Gastrocnemius medialis (tissue), 4 donors: ENCODE data around the gene SYF2. TPM values are rescaled to one million over a fixed set of nuclear protein-coding genes. Genes with fewer than 3 reads are reported as not detected.
A peak's percentile ranks its signal among the peaks of the same experiment; 100 is the strongest.
"Not testable (repeated sequence)": the region's sequence is repeated elsewhere in the genome, so short reads cannot be mapped to it uniquely, and the experiment has no call there.

Experiments used
- ATAC-seq, 2 donors: fragments of 150-250 bp; one replicate each; pipeline ENCODE4 v1.9.1; 2016
- DNase-seq, 2 donors: peaks; one replicate each; pipeline ENCODE4 v3.0.0-alpha.2; 2019
- H3K27ac ChIP-seq, 4 donors: fragments of 200-600 bp; sonication (generic); 1 replicate in 1 of 4; 2 replicates in 3 of 4; pipeline ENCODE4 v1.5.1; 2016 to 2018; ENCODE audit warnings: mild to moderate bottlenecking in 2 of 4, moderate library complexity in 1 of 4
- H3K27me3 ChIP-seq, 3 donors: fragments of 200-600 bp; sonication (generic) in 2 of 3; 1 replicate in 1 of 3; 2 replicates in 2 of 3; pipeline versions ENCODE4 v1.5.1 to v1.6.0; 2016 to 2019; ENCODE audit warnings: mild to moderate bottlenecking in 1 of 3, moderate library complexity in 1 of 3
- H3K36me3 ChIP-seq, 2 donors: fragments of 200-600 bp; sonication (generic) in 1 of 2; one replicate each; pipeline ENCODE4 v1.5.1; 2017 to 2018
- H3K4me1 ChIP-seq, 2 donors: fragments of 200-600 bp; sonication (generic) in 1 of 2; one replicate each; pipeline ENCODE4 v1.5.1; 2016 to 2017; ENCODE audit warnings: mild to moderate bottlenecking in 2 of 2
- H3K4me3 ChIP-seq, 4 donors: fragments of 200-600 bp; sonication (generic) in 3 of 4; 1 replicate in 1 of 4; 2 replicates in 3 of 4; pipeline ENCODE4 v1.5.1; 2016 to 2019; ENCODE audit warnings: mild to moderate bottlenecking in 2 of 4
- H3K9me3 ChIP-seq, 3 donors: fragments of 200-600 bp; sonication (generic) in 2 of 3; 1 replicate in 1 of 3; 2 replicates in 2 of 3; pipeline ENCODE4 v1.5.1; 2016 to 2019
- POLR2A ChIP-seq, 2 donors: fragments of 450-650 bp; IDR thresholded peaks; one replicate each; pipeline ENCODE4 v1.6.1; 2017; ENCODE audit warnings: antibody characterized with exemption in 2 of 2, mild to moderate bottlenecking in 2 of 2, moderate library complexity in 2 of 2
- in situ Hi-C, 4 donors: fragments of 200-750 bp; cut with MboI; loops; one replicate each; pipeline versions ENCODE4 v1.15.0 to v1.8.0; 2017; ENCODE audit warnings: low sequenced_read_pairs in 4 of 4
- intact Hi-C: fragments of 100-400 bp; cut with DNase I; formaldehyde crosslinking; loops from one replicate; pipeline ENCODE4 v1.15.1; 2023; ENCODE audit warnings: low total_unique reads
- total RNA-seq, 4 donors: library from RNA; depleted of rRNA; stranded (reverse); fragments of >200 nt; gene quantifications; one replicate each; pipeline versions ENCODE4 v1.1.0 to v1.2.3, GENCODE V29; 2016
- TF ChIP-seq, protein P1 (sequence below), 5 experiments: fragments of 450-650 bp in 3 of 5; fragments of 200-600 bp in 2 of 5; sonication (generic) in 2 of 5; IDR thresholded peaks in 4 of 5; conservative IDR thresholded peaks in 1 of 5; 1 replicate in 4 of 5; 2 replicates in 1 of 5; pipeline ENCODE4 v1.5.1; 2016 to 2019; ENCODE audit warnings: antibody characterized with exemption in 5 of 5, mild to moderate bottlenecking in 3 of 5, moderate library complexity in 3 of 5

SYF2 gene
- total RNA-seq, 4 donors from 2014 or later = 49.1 to 67.4 (median 58.3) TPM

DNA sequence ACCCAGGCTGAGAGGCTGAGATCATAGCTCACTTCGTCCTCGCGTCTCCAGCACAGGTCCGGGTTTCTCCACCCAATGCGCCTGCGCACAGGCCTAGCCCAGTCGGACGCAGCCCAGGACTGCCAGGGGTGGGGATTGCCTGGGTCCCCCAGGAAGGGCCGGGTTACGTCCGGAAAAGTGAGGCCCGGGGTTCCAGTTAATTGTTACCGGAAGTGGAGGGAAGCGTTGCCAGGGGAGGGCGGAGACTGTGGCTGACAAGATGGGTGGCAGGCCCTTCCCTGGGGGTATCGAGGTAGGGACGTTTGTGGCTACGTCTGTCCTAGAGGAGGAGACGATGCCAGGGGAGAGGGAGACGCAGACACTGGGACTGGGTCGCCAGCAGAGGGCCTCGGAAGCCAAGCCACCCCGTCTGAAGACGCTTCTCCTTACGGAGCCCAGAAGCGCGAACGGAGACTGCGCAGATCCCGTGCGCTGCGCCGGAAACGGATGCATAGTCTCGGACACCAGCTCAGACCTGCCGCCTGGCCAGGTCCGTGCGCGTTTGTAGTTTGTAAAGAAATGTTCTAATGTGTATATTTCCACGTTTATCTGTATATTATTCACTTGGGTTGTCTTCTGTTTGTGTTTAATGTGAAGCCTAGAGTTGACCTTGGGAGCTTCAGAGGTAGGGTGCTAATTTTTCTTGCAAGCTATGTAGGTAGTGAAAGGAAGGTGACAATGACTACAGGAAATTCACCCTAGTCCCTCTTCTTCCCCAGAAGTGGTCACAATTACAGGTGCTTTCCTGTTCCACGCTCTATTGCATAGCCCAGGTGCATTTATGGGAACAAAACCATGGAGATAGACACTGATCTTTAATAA, 7.6 kb upstream of the SYF2 start:
- DNase-seq = peak; percentile 86 to 95
- H3K9me3 ChIP-seq = no peaks in the 10 kb centered on the region
- peaks cover 0 to 42% of the 10 kb centered on the region in 2 donors for H3K36me3 ChIP-seq
- ATAC-seq = peak; percentile 89 to 91
- TF ChIP-seq POLR2A (IDR thresholded peaks at IDR 0.05) = peak; percentile 32 to 37
- TF ChIP-seq, protein P1, sequence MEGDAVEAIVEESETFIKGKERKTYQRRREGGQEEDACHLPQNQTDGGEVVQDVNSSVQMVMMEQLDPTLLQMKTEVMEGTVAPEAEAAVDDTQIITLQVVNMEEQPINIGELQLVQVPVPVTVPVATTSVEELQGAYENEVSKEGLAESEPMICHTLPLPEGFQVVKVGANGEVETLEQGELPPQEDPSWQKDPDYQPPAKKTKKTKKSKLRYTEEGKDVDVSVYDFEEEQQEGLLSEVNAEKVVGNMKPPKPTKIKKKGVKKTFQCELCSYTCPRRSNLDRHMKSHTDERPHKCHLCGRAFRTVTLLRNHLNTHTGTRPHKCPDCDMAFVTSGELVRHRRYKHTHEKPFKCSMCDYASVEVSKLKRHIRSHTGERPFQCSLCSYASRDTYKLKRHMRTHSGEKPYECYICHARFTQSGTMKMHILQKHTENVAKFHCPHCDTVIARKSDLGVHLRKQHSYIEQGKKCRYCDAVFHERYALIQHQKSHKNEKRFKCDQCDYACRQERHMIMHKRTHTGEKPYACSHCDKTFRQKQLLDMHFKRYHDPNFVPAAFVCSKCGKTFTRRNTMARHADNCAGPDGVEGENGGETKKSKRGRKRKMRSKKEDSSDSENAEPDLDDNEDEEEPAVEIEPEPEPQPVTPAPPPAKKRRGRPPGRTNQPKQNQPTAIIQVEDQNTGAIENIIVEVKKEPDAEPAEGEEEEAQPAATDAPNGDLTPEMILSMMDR (IDR thresholded peaks at IDR 0.05 in 4 of 5, conservative IDR thresholded peaks at IDR 0.05 in 1 of 5) = peak in 4 of 5 experiments; percentile 73 to 79 (median 76)
- H3K27me3 ChIP-seq = no peaks in the 10 kb centered on the region
- H3K4me1 ChIP-seq = peaks cover 41 to 56% of the 10 kb centered on the region in 2 donors
- in situ Hi-C loops (loop anchor here in 2 of 4 donors (5.0 to 10.0 kb wide), 2 partner anchors 102 to 105 kb away; no protein-coding TSS in a partner anchor), intact Hi-C loops (loop anchor here (10.0 kb wide), 1 partner anchor 565 kb away; the partner anchor contains the start of gene SELENON)
- H3K27ac ChIP-seq = peak overlapping the region; percentile 88 to 97 (median 92)
- peak overlapping the region; percentile 48 to 59 (median 52) for H3K4me3 ChIP-seq

DNA sequence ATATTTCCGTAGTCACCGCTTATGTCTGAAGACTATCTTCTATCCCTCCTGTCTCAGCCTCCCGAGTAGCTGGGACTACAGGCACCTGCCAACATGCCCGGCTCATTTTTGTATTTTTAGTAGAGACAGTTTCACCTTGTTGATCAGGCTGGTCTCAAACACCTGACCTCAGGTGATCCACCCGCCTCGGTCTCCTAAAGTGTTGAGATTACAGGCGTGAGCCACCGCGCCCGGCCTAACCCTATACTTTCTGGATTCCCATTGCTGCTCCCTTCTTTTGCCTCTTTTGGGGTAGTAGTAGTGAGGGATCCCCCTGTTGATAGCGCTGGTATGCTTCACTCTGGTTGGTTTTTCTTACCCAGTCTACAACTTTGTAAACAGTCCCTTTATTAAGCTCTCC, 5.7 kb upstream of the SYF2 start:
- no peak overlapping the region for H3K4me3 ChIP-seq
- ATAC-seq = no peak
- intact Hi-C loops (loop anchor here (10.0 kb wide), 1 partner anchor 567 kb away; the partner anchor contains the start of gene SELENON), in situ Hi-C loops (loop anchor here in 1 of 4 donors (5.0 kb wide), 1 partner anchor 104 kb away; no protein-coding TSS in a partner anchor)
- peaks cover 0 to 23% of the 10 kb centered on the region in 2 donors for H3K36me3 ChIP-seq
- no peak for DNase-seq
- H3K9me3 ChIP-seq = no peaks in the 10 kb centered on the region
- H3K4me1 ChIP-seq = peaks cover 47 to 59% of the 10 kb centered on the region in 2 donors
- H3K27me3 ChIP-seq = no peaks in the 10 kb centered on the region
- TF ChIP-seq, protein P1 (IDR thresholded peaks at IDR 0.05 in 4 of 5, conservative IDR thresholded peaks at IDR 0.05 in 1 of 5) = no peak
- no peak for TF ChIP-seq POLR2A (IDR thresholded peaks at IDR 0.05)
- peak overlapping the region; percentile 88 to 97 (median 92) for H3K27ac ChIP-seq

DNA sequence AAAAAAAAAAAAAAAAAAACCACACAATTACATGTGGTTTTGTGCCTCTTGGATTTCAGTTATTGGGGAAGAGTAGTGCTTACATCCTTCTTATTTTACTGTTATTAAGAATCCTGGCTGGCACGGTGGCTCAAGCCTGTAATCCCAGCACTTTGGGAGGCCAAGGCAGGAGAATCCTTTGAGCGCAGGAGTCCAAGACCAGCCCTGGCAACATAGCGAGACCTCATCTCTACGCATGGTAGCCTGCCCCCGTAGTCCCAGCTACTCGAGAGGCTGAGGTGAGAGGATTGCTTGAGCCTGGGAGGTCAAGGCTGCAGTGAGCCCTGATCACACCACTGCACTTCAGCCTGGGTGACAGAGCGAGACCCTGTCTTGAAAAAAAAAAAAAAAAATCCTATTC, 4.0 kb upstream of the SYF2 start:
- not testable (repeated sequence) for H3K4me3 ChIP-seq, ATAC-seq, H3K9me3 ChIP-seq, H3K36me3 ChIP-seq, H3K27me3 ChIP-seq, DNase-seq
- intact Hi-C loops (loop anchor here (10.0 kb wide), 1 partner anchor 569 kb away; the partner anchor contains the start of gene SELENON), in situ Hi-C loops (loop anchor here in 1 of 4 donors (5.0 kb wide), 1 partner anchor 106 kb away; no protein-coding TSS in a partner anchor)
- Histone ChIP-seq H3K4me1 (peaks cover 52 to 65% of the 10 kb centered on the region in 2 donors), H3K27ac (peak overlapping the region; percentile 88 to 97 (median 92))

DNA sequence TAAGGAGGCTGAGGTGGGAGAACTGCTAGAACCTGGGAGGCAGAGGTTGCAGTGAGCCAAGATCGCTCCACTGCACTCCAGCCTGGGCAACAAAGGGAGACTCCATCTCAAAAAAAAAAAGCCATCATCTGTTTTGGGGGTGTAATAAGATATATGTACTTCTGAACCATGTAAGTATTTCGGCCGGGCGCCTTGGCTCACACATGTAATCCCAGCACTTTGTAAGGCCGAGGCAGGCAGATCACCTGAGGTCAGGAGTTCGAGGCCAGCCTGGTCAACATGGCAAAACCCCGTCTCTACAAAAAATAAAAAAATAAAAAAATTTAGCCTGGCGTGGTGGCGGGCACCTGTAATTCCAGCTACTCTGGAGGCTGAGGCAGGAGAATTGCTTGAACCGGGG, 3.1 kb upstream of the SYF2 start:
- DNase-seq, H3K36me3 ChIP-seq, H3K9me3 ChIP-seq, H3K27me3 ChIP-seq, ATAC-seq, H3K4me3 ChIP-seq: not testable (repeated sequence)
- in situ Hi-C loops = loop anchor here in 1 of 4 donors (5.0 kb wide), 1 partner anchor 107 kb away; no protein-coding TSS in a partner anchor
- Histone ChIP-seq H3K4me1 (peaks cover 49 to 64% of the 10 kb centered on the region in 2 donors), H3K27ac (peak overlapping the region; percentile 86 to 97 (median 92))
- intact Hi-C loops = loop anchor here (10.0 kb wide), 1 partner anchor 569 kb away; the partner anchor contains the start of gene SELENON

DNA sequence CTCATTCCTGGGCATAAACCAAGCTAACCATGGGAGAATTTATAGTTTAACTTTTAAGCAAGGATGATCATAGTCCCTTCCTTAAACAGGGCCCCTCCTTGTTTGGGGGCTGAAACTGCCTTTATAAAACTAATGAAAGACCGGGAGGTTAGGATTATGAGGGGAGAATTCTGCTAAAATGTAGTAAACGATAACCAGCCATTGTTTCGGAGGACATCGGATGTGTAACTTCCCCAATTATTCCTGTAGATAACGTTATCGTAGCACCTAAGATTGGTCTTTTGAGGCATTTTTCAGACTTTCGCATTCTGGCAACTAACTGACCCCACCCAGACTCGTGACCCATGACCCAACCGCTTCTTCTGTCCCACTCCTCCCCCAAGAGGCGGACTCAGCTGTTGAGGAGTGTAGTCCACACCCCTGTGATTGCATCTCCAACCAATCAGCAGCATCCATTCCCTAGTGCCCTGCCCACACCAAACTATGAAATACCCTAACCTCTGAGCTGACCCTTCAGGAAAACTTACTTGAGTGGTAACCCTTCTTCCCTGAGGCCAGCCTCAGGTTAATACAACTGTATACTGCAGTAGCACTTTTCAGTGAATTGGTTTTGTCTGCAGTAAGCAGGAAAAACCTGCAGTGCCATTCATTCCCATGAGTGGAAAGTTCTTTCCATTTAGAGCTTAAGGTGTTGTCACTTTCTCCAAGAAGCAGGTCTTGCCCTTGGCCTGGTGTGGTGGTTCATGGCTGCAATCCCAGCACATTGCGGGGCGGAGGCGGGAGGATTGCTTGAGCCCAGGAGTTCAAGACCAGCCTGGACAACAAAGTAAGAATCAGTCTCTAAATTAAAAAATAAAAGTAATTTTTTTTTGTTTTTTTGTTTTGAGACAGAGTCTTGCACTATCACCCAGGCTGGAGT, 823 bp upstream of the SYF2 start:
- H3K27ac ChIP-seq = peak overlapping the region; percentile 86 to 97 (median 92)
- H3K27me3 ChIP-seq = no peaks in the 10 kb centered on the region
- in situ Hi-C loops (no loop called here), intact Hi-C loops (loop anchor here (1.0 to 10.0 kb wide), 4 partner anchors 14 to 591 kb away; partner anchors contain the start of genes RSRP1, SELENON, SRRM1 and TMEM50A)
- H3K4me1 ChIP-seq = peaks cover 39 to 52% of the 10 kb centered on the region in 2 donors
- TF ChIP-seq POLR2A (IDR thresholded peaks at IDR 0.05) = peak in 1 of 2 donors; percentile 37
- TF ChIP-seq, protein P1 (IDR thresholded peaks at IDR 0.05 in 4 of 5, conservative IDR thresholded peaks at IDR 0.05 in 1 of 5) = no peak
- ATAC-seq = peak; percentile 76 to 80
- no peaks in the 10 kb centered on the region for H3K9me3 ChIP-seq
- H3K4me3 ChIP-seq = peak overlapping the region; percentile 61 to 89 (median 78)
- peak; percentile 88 to 91 for DNase-seq
- peaks cover 0 to 31% of the 10 kb centered on the region in 2 donors for H3K36me3 ChIP-seq
